HepG2 (cell line): ENCODE data around the gene CTBP1. TPM values are rescaled to one million over a fixed set of nuclear protein-coding genes. Genes with fewer than 3 reads are reported as not detected.

Experiments used
- BORCS8-MEF2B ChIP-seq: sonication (generic); formaldehyde crosslinking; IDR thresholded peaks from 2 replicates; pipeline ENCODE4 v1.8.0; 2022; ENCODE audit warnings: mild to moderate bottlenecking, missing genetic modification reagents
- DNMT3B ChIP-seq: conservative IDR thresholded peaks from 2 replicates; pipeline ENCODE4 v1.6.1; 2016; ENCODE audit warnings: missing biosample characterization, control low read depth
- IRF2 ChIP-seq: IDR thresholded peaks from 2 replicates; pipeline ENCODE4 v1.6.1; 2018; ENCODE audit warnings: missing genetic modification reagents, missing compliant biosample characterization
- KMT2A ChIP-seq: sonication (generic); formaldehyde crosslinking; IDR thresholded peaks from 2 replicates; pipeline ENCODE4 v1.4.0; 2020; ENCODE audit warnings: missing genetic modification reagents
- MAF1 ChIP-seq: sonication (generic); formaldehyde crosslinking; IDR thresholded peaks from 2 replicates; pipeline ENCODE4 v1.5.0; 2020; ENCODE audit warnings: missing genetic modification reagents, borderline replicate concordance
- PHF8 ChIP-seq: sonication (generic); formaldehyde crosslinking; IDR thresholded peaks from 2 replicates; pipeline ENCODE4 v1.5.0; 2020; ENCODE audit warnings: missing genetic modification reagents
- ZNF256 ChIP-seq: sonication (generic); formaldehyde crosslinking; conservative IDR thresholded peaks from 2 replicates; pipeline ENCODE4 v1.4.0; 2020; ENCODE audit warnings: missing genetic modification reagents
- ZNF282 ChIP-seq: fragments of 450-650 bp; IDR thresholded peaks from 2 replicates; pipeline ENCODE4 v1.6.1; 2018; ENCODE audit not compliant: partially characterized antibody
- ZNF788 ChIP-seq: sonication (generic); formaldehyde crosslinking; IDR thresholded peaks from 2 replicates; pipeline ENCODE4 v1.5.0; 2020; ENCODE audit warnings: mild to moderate bottlenecking, missing genetic modification reagents, borderline replicate concordance
- polyA plus RNA-seq, 8 experiments: library from polyadenylated mRNA; depleted of rRNA in 3 of 8; stranded (reverse) in 7 of 8; unstranded in 1 of 8; fragments of >200 nt; fragmentation: Illumina TruSeq in 4 of 8; extraction: Trizol in 4 of 8; gene quantifications; 2 replicates each; pipeline versions ENCODE4 v1.2.1 to v1.2.3, GENCODE V29; 2011 to 2016; ENCODE audit warnings: low read depth in 4 of 8, missing spikeins in 1 of 8, mixed read lengths in 1 of 8; ENCODE audit not compliant: insufficient read depth in 1 of 8
- total RNA-seq, 5 experiments: library from RNA; depleted of rRNA; stranded (reverse); fragments of >200 nt; fragmentation: Illumina TruSeq; extraction: Trizol; gene quantifications; 2 replicates each; pipeline ENCODE4 v1.2.3, GENCODE V29; 2016; ENCODE audit warnings: low read depth in 1 of 5
- TF ChIP-seq, protein P1 (sequence below), 2 experiments: fragments of 450-650 bp in 1 of 2; sonication (generic) in 1 of 2; formaldehyde crosslinking in 1 of 2; IDR thresholded peaks; 2 replicates each; pipeline versions ENCODE4 v1.6.1 to v1.8.0; 2016 to 2022; ENCODE audit warnings: antibody characterized with exemption in 1 of 2, mild to moderate bottlenecking in 1 of 2, missing genetic modification reagents in 1 of 2
- TF ChIP-seq, protein P2 (sequence below): sonication (generic); formaldehyde crosslinking; IDR thresholded peaks from 2 replicates; pipeline ENCODE4 v1.4.0; 2020; ENCODE audit warnings: mild to moderate bottlenecking, missing genetic modification reagents, borderline replicate concordance
- TF ChIP-seq, protein P3 (sequence below): sonication (generic); formaldehyde crosslinking; IDR thresholded peaks from 2 replicates; pipeline ENCODE4 v1.9.0; 2021; ENCODE audit warnings: missing genetic modification reagents, borderline replicate concordance
- TF ChIP-seq, protein P4 (sequence below): sonication (generic); formaldehyde crosslinking; IDR thresholded peaks from 2 replicates; pipeline ENCODE4 v1.4.0; 2020; ENCODE audit warnings: missing genetic modification reagents, mild to moderate bottlenecking, borderline replicate concordance

CTBP1 gene
- total and polyA plus RNA-seq, 2 of the 13 experiments (the other 11 are each of a cell fraction or from before 2014, with no cell fraction given): 78.5 to 112 TPM

DNA sequence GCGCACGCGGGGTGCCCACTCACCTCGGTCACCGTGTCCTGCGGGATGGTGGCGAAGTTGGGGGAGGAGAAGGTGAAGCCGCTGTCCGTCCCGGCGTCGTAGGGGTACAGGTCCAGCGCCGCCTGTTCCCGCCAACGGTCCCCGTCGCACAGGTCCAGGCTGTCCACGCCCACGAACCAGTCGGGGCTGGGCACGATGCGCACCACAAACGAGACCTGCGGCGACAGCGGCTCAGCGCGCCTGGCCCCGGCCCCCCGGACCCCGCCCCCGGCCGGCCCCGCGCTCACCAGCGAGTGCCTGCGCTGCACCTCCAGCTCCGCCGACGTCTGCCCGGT lies 78.0 kb downstream of the CTBP1 start (continued):
- TF ChIP-seq, protein P1, sequence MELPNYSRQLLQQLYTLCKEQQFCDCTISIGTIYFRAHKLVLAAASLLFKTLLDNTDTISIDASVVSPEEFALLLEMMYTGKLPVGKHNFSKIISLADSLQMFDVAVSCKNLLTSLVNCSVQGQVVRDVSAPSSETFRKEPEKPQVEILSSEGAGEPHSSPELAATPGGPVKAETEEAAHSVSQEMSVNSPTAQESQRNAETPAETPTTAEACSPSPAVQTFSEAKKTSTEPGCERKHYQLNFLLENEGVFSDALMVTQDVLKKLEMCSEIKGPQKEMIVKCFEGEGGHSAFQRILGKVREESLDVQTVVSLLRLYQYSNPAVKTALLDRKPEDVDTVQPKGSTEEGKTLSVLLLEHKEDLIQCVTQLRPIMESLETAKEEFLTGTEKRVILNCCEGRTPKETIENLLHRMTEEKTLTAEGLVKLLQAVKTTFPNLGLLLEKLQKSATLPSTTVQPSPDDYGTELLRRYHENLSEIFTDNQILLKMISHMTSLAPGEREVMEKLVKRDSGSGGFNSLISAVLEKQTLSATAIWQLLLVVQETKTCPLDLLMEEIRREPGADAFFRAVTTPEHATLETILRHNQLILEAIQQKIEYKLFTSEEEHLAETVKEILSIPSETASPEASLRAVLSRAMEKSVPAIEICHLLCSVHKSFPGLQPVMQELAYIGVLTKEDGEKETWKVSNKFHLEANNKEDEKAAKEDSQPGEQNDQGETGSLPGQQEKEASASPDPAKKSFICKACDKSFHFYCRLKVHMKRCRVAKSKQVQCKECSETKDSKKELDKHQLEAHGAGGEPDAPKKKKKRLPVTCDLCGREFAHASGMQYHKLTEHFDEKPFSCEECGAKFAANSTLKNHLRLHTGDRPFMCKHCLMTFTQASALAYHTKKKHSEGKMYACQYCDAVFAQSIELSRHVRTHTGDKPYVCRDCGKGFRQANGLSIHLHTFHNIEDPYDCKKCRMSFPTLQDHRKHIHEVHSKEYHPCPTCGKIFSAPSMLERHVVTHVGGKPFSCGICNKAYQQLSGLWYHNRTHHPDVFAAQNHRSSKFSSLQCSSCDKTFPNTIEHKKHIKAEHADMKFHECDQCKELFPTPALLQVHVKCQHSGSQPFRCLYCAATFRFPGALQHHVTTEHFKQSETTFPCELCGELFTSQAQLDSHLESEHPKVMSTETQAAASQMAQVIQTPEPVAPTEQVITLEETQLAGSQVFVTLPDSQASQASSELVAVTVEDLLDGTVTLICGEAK (IDR thresholded peaks at IDR 0.05): no peak
- TF ChIP-seq, protein P1 (CRISPR knock-in tag; IDR thresholded peaks at IDR 0.05): no peak
- TF ChIP-seq PHF8 (no peak), ZNF256 (CRISPR knock-in tag) (no peak), MAF1 (CRISPR knock-in tag) (no peak), BORCS8-MEF2B (no peak), DNMT3B (no peak), IRF2 (CRISPR knock-in tag) (no peak), ZNF282 (no peak), KMT2A (CRISPR knock-in tag) (no peak), ZNF788 (no peak)
- TF ChIP-seq, protein P2, sequence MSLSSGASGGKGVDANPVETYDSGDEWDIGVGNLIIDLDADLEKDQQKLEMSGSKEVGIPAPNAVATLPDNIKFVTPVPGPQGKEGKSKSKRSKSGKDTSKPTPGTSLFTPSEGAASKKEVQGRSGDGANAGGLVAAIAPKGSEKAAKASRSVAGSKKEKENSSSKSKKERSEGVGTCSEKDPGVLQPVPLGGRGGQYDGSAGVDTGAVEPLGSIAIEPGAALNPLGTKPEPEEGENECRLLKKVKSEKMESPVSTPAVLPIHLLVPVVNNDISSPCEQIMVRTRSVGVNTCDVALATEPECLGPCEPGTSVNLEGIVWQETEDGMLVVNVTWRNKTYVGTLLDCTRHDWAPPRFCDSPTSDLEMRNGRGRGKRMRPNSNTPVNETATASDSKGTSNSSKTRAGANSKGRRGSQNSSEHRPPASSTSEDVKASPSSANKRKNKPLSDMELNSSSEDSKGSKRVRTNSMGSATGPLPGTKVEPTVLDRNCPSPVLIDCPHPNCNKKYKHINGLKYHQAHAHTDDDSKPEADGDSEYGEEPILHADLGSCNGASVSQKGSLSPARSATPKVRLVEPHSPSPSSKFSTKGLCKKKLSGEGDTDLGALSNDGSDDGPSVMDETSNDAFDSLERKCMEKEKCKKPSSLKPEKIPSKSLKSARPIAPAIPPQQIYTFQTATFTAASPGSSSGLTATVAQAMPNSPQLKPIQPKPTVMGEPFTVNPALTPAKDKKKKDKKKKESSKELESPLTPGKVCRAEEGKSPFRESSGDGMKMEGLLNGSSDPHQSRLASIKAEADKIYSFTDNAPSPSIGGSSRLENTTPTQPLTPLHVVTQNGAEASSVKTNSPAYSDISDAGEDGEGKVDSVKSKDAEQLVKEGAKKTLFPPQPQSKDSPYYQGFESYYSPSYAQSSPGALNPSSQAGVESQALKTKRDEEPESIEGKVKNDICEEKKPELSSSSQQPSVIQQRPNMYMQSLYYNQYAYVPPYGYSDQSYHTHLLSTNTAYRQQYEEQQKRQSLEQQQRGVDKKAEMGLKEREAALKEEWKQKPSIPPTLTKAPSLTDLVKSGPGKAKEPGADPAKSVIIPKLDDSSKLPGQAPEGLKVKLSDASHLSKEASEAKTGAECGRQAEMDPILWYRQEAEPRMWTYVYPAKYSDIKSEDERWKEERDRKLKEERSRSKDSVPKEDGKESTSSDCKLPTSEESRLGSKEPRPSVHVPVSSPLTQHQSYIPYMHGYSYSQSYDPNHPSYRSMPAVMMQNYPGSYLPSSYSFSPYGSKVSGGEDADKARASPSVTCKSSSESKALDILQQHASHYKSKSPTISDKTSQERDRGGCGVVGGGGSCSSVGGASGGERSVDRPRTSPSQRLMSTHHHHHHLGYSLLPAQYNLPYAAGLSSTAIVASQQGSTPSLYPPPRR (CRISPR knock-in tag): no peak
- TF ChIP-seq, protein P3, sequence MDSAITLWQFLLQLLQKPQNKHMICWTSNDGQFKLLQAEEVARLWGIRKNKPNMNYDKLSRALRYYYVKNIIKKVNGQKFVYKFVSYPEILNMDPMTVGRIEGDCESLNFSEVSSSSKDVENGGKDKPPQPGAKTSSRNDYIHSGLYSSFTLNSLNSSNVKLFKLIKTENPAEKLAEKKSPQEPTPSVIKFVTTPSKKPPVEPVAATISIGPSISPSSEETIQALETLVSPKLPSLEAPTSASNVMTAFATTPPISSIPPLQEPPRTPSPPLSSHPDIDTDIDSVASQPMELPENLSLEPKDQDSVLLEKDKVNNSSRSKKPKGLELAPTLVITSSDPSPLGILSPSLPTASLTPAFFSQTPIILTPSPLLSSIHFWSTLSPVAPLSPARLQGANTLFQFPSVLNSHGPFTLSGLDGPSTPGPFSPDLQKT (CRISPR knock-in tag): no peak
- TF ChIP-seq, protein P4, sequence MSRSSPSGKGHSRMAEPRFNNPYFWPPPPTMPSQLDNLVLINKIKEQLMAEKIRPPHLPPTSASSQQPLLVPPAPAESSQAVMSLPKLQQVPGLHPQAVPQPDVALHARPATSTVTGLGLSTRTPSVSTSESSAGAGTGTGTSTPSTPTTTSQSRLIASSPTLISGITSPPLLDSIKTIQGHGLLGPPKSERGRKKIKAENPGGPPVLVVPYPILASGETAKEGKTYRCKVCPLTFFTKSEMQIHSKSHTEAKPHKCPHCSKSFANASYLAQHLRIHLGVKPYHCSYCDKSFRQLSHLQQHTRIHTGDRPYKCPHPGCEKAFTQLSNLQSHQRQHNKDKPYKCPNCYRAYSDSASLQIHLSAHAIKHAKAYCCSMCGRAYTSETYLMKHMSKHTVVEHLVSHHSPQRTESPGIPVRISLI (CRISPR knock-in tag): no peak
